ENCODE data around the gene C14orf132. TPM values are rescaled to one million over a fixed set of nuclear protein-coding genes. Genes with fewer than 3 reads are reported as not detected.

C14orf132 gene
- total RNA-seq, 2 donors from 2014 or later: 1.6 to 5.6 TPM

- no peaks in the 10 kb centered on the region for H3K9me3 ChIP-seq
- H3K4me3 ChIP-seq: no peak overlapping the region
- no peaks in the 10 kb centered on the region for H3K36me3 ChIP-seq
- no peak overlapping the region for H3K27ac ChIP-seq
- H3K27me3 ChIP-seq: no peaks in the 10 kb centered on the region
- TF ChIP-seq CTCF (IDR thresholded peaks at IDR 0.05): no peak
- H3K4me1 ChIP-seq: peaks cover 0 to 4% of the 10 kb centered on the region in 2 donors
- DNase-seq (ENCODE audit: low spot score): no peak
These were observed 16.0 kb downstream of the C14orf132 start for GRCh38 chr14:96055065-96055752.

GRCh38 chr14:96055753-96056508 lies 16.8 kb downstream of the C14orf132 start:
- DNase-seq (ENCODE audit: low spot score): no peak
- no peaks in the 10 kb centered on the region for H3K27me3 ChIP-seq
- TF ChIP-seq CTCF (IDR thresholded peaks at IDR 0.05): no peak
- no peak overlapping the region for H3K27ac ChIP-seq
- no peak overlapping the region for H3K4me3 ChIP-seq
- peaks cover 0 to 4% of the 10 kb centered on the region in 2 donors for H3K4me1 ChIP-seq
- H3K9me3 ChIP-seq: no peaks in the 10 kb centered on the region
- no peaks in the 10 kb centered on the region for H3K36me3 ChIP-seq

GRCh38 chr14:96056509-96057422 lies 17.6 kb downstream of the C14orf132 start:
- TF ChIP-seq CTCF (IDR thresholded peaks at IDR 0.05): no peak
- no peaks in the 10 kb centered on the region for H3K27me3 ChIP-seq
- no peaks in the 10 kb centered on the region for H3K36me3 ChIP-seq
- H3K4me1 ChIP-seq: peaks cover 0 to 4% of the 10 kb centered on the region in 2 donors
- no peak overlapping the region for H3K4me3 ChIP-seq
- no peaks in the 10 kb centered on the region for H3K9me3 ChIP-seq
- H3K27ac ChIP-seq: no peak overlapping the region
- DNase-seq (ENCODE audit: low spot score): no peak

- peaks cover 0 to 4% of the 10 kb centered on the region in 2 donors for H3K4me1 ChIP-seq
- H3K4me3 ChIP-seq: no peak overlapping the region
- no peak for DNase-seq (ENCODE audit: low spot score)
- H3K27ac ChIP-seq: no peak overlapping the region
- H3K9me3 ChIP-seq: no peaks in the 10 kb centered on the region
- H3K27me3 ChIP-seq: no peaks in the 10 kb centered on the region
- no peak for TF ChIP-seq CTCF (IDR thresholded peaks at IDR 0.05)
- no peaks in the 10 kb centered on the region for H3K36me3 ChIP-seq
These were observed 18.6 kb downstream of the C14orf132 start for GRCh38 chr14:96057738-96058137.

- no peaks in the 10 kb centered on the region for H3K9me3 ChIP-seq
- no peak for DNase-seq (ENCODE audit: low spot score)
- no peaks in the 10 kb centered on the region for H3K36me3 ChIP-seq
- no peaks in the 10 kb centered on the region for H3K27me3 ChIP-seq
- no peak for TF ChIP-seq CTCF (IDR thresholded peaks at IDR 0.05)
- no peak overlapping the region for H3K27ac ChIP-seq
- no peak overlapping the region for H3K4me3 ChIP-seq
- peaks cover 0 to 2% of the 10 kb centered on the region in 2 donors for H3K4me1 ChIP-seq
These were observed 19.5 kb downstream of the C14orf132 start for GRCh38 chr14:96058576-96059200.
